NCI-H2196 treated with DMSO at 0.1 percent for 48 hours (cell line): ENCODE data around the gene FRMD4A.
A peak's percentile ranks its signal among the peaks of the same experiment; 100 is the strongest.
"Not testable (repeated sequence)": the region's sequence is repeated elsewhere in the genome, so short reads cannot be mapped to it uniquely, and the experiment has no call there.

Experiments
- DNase-seq: peaks from one replicate; lab custom pipeline; 2025; ENCODE audit not compliant: unreplicated experiment; lab: John Stamatoyannopoulos, UW

Gene FRMD4A

DNA sequence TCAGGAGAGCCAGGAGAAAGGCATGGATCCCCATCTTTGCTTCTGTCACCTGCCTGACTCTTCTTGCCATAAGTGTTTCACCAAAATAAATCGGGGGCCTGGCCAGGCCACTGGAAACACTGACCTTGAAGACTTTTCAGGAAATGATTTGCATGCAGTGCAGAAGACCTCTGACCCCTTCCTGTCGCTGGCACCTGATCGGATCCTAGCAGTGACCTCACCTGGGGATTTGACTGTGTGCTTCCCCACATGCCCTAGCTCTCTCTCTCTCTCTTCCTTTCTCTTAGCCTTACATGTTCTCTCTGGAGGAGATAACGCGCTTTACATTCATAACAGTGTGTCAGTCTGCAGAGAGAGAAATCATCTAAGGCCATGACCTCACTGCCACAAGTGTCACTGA, 500.9 kb downstream of the FRMD4A start:
- DNase-seq, result no peak

DNA sequence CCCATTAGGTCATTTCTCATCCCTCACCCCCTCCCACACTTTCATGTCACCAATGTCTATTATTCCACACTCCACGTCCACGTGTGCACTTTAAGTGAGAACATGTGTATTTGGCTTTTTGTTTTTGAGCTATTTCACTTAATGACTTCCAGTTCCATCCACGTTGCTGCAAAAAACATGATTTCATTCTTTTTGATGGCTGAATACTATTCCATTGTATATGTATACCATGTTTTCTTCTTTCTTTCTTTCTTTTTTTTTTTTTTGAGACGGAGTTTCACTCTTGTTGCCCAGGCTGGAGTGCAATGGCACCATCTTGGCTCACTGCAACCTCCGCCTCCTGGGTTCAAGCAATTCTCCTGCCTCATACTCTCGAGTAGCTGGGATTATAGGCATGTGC, 502.4 kb downstream of the FRMD4A start:
- not testable (repeated sequence) for DNase-seq

DNA sequence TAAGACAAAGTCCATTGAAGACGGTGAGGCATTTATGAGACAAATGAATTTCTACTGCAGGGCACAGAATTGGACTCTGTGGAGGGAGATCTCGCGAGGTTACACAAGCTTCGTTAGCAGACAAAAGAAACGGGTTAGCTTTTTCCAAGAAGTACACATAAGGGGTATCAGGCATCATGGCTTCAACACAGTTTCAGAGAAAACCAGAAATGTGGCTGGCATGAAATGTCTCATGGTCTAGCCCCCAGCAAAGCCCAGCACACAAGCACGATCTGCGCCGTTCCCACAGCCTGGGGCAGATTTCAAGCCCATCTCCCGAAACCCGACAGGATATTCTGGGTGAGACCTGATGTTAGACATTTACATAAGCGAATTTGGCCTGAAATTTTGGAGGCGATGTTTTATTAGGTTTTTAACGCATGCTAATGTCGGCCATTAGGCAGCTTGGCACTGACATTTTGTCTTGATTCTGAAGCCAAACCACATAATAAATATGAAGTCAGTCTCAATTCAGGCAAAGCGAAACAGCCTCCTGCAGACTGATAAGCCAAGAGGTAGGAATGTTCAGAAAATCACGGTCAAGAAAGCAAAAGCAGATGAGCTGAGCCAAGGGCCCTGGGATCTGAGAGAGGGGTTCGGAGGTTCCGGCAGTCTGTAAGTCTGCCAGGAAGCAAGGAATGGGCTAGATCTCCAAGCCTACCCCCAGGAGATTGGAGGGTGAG, 503.5 kb downstream of the FRMD4A start:
- no peak for DNase-seq

DNA sequence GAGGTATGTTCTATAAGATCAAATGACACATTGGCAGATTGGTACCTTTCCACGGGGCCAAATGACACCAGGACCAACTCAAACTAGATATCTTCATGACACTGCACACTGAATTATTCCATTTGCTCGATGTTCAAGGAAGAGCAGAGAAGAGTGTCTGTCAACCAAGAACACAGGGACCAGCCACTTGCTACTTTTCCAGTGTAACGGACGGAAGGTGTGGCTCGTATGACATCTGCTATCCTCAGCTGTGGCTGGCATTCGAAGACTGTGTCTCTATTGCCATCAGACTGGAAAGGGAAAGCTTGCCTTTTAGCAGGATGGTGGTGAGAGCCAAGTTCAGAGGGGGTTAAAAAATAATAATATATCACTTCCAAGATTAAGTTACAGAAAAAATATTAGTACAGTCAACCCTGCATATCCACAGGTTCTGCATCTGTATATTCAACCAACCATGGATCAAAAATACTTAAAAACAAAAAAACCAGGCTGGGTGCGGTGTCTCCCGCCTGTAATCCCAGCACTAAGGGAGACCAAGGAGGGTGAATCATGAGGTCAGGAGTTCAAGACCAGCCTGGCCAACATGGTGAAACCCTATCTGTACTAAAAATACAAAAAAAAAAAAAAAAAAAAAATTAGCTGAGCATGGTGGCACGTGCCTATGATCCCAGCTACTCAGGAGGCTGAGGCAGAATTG, 506.9 kb downstream of the FRMD4A start:
- no peak for DNase-seq

DNA sequence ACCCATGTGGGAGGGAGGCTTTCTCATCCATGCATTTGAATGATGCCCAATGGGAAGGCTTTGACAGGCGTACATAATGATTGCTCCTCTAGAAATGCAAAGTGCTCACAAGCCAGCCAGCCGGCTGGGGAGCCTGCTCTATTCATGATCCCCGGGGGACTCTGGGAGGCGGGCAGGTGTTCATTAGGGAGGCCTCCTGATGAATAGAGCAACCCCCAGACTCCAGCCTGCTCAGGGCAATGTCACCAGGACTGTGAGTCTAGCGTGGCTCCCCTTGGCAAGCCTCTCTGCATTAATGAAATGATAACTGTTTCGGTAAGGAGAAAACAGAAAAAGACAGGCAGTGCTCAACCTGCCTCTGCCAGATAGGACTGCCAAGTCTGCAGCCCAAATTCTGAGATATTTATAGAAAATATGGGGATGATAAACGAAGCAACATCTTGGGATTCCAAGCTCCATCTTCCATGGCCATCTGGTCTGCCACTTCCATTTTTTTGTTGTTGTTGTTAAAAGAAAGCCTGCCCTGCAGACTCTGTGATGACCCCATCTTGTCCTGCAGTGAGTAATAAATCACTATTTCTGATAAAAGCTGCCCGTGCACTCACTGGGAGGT, 507.5 kb downstream of the FRMD4A start:
- DNase-seq, result no peak

DNA sequence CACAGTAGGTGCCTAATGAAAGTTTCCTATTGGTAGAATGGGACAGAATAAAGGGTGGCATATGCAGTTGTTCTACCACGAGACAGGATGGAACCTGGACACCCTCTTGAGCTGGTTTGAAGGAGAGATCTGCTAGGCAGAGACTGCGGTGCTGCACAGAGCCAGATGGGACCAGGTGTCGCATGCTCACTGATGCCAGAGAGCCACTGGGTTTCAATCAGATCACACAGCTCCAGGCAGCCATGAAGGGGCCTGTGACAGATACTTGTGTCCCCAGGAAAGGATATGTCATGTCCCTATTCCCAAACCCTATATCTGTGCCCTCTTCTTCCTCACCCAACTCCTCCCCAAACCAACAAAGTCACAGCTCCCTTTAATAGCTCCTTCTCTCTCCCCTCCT, 508.2 kb downstream of the FRMD4A start:
- DNase-seq, result no peak

DNA sequence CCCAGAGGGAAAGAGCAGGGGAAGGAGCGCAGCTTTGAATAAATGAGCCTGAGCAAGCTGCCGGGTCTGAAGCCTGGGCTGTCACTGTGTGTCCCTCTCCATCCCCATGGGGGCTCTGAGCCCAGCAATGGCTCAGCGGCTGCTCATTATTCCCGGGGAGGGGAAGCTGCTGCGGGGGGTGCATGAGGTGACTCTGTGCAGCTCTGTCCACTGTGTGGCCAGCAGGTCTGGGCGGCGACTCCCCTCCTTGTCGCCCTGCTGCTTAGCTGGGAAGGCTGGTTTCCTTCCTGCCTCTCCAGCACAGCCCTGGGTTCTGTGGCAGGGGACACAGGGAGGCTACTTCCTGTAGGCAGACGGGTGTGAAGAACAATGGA, 509.8 kb downstream of the FRMD4A start:
- DNase-seq, result no peak

DNA sequence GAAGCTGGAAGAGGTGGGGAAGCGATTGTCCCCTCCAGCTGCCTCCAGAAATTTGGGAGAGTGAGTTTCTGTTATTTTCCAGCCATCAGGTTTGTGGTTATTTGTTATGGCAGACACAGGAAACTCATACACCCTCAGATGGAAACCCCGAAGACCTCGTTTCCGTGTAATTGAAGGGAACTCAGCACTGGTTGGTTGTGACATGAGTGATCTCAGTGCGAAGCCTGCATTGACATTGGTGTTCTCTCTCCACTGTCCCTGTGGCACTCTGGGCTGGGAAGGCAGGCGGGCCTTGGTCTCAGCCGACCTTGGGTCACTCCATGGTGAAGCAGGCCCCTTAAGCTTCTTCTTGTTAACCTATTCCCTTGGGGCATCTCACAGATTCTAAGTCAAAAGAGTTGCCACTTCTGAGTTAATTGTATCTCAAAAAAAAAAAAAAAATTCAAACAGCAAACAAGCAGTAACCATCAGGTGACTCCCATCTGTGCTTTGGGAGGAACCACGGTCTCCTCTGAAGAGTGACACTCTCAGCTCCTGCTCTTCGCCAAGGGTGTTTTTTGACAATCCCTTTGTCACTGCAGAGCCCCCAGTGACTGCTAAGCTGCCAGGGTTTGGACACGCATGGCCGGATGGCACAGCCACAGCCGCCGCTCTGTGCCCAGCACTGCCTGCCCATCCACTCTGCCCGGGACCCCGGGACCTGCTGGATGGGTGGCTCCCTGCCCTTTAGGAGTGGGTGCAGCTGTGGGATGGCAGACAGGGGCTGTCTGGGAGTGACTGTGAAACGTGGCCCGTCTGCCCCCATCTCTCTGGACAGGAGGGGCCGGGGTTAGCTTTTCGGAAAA, 510.4 kb downstream of the FRMD4A start:
- DNase-seq, result no peak

DNA sequence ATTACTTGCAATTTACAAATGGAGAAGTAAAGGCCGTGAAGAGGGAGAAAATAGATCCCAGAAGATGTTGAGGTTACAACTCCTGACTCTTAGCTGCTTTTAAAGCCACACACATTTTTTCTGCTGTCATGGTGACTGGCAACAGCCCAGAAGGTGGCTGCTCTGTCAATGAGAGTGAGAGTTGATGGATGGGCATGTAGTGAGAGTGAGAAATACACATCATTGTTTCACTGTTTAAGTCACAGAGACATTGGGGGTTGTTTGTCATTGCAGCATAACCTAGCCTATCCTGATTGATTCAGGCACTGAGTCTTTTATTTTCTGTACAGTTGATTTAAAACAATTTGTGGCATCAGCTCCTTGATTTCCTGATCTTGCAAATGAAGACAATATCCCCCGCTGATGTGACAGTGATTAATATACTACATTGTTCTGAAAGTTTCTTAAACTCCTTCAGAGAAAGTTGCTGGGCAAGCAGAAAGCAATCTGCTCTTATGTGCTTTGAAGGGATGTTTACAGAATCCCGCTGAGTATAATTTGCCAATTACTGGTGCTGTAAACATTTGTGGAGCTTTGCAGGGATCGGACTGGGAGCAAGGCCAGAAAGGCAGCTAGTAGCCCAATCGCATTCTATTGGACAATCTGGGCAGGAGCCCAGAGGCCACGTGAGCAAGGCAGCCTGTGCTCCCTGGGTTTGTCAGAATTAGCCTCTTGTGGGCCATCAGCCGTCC, 514.4 kb downstream of the FRMD4A start:
- peak; percentile 56 for DNase-seq

DNA sequence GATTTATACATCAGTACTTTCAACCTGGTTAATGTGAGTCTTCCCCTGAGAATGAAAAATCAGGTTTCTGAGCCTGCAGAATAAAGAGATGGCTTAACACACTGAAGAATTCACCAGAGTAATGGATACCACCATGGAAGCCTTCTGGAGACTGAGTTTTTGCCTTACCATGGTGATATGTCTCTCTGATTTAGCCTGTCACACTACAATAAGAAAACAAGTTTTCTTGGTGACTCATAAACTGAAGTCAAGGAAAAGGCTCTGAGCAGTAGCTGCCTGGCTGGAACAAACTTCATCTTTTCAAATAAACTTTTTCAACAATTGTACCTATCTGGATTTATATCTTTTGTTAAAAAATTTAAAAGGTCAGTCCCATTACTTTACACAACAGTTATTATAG, 515.0 kb downstream of the FRMD4A start:
- no peak for DNase-seq

DNA sequence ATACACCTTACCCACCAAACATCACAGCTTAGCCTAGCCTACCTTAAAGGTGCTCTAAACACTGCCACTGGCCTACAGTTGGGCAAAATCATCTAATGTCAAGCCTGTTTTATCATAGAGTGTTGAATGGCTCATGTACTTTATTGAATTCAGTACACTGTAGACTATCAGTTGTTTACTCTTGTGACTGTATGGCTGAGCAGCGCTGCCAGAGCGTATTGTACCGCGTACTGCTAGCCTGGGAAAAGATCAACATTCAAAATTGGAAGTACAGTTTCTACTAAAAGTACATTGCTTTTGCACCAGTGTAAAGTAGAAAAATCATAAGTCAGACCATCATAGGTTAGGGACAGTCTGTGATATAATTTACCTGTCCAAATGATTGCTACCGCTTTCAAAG, 517.2 kb downstream of the FRMD4A start:
- no peak for DNase-seq

DNA sequence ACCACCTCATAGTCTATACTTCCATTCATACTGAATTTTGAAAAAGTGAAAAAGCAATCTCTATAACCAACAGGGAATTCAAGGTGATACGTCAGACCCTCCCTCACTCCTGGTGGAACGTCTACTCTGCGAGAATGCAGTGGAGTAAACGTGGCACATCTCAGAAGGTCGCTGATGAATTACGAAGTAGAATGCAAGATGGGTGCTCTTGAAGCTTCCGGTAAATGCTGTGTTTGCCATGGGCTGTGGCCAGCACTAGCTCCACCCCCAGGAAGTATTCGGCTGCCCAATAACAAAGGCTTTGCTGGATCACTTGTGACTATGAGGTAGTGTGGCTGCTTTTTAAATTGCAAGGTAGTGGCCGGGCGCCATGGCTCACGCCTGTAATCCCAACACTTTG, 517.9 kb downstream of the FRMD4A start:
- no peak for DNase-seq

DNA sequence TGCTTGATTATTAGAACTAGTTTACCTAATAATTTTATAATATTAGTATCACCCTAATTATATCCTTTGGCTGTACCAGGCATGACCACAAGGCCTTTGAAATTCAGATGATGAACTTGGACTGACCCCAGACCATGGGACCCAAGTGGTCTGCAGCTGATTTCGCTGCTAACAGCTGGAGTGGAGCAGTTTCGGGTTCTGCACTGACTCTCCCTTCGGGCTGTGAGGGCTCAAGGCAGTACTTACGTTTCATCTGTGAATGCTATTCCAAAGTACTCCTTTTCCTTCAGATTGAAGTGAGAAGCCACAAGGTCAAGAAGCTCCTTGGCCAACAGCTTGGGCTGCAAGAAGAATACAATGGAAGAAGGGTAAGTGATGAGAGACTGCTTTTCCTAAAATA, 520.2 kb downstream of the FRMD4A start:
- no peak for DNase-seq

DNA sequence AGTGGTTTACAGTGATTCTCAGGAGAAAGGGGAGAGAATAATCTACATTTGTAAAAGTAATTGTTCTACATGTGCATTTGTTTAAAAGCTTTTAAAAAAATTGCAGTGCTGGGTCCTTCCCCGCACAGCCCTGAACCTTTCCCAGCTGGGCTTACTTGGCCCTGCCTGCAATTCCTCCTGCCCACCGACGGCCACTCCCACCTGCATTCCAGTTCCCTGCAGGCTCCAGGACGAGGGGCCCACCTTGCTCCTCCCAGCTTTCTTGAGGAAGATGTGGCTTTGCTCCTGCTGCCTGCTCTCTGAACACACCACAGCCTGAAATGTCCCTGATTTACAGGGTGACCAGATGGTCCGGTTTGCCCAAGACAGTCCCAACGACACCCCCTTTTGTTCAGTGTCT, 521.3 kb downstream of the FRMD4A start:
- no peak for DNase-seq

DNA sequence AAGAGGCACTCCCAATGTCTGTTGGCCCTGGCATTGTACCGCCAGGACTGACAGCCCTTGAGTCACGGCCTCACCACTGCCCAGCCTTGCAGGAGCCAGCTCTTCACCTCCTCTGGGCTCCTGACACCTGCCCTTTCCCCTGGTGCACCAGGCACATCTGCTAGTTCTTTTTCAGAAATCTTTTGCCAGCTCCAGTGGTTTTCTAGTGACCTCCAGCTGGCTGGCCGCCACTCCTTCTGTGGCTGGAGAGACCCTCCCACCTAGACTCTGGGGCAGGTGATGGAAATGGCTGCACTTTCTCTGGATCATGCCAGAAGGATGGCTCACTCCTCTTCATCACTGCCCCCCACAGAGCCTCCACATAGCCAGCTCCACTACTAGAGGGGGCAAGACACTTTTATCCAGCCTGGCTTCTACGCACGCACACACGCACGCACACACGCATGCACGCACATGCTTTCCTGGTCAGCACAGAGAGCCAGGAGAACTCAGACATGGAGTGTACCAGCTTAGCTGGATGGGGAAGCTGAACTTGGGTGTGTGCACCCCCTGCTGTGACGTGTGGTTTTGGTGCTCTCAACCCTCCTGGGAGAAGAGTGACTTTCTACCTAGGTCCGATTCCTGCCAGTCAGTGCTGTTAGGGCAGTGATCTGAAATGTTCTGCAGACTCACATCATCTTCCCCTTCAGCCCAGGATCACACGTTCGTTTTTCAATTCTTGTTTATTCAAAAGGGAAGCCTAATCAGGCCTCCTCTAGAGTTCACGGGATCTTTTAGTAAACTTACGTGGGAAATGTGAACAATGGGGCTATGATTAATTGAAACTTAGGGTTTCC, 522.0 kb downstream of the FRMD4A start:
- DNase-seq, result peak; percentile 33

DNA sequence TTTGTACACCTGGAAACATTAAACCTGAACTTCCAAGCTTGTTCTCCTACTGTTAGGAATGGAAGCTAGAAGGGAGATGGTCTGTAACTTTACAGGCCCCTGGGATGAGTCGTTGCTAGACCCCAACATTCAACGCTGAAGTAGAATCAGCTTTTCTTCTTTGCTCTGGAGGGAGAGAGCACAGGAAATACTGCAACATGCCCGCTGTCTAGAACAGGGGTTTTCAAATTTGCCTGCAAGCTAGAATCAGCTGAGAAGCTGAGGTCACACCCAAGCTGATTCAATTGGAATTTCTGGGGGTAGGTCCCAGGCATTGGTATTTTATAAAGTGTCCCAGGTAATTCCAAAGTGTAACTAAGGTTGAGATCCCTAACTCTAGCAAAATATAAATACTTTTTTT, 524.3 kb downstream of the FRMD4A start:
- DNase-seq, result no peak

DNA sequence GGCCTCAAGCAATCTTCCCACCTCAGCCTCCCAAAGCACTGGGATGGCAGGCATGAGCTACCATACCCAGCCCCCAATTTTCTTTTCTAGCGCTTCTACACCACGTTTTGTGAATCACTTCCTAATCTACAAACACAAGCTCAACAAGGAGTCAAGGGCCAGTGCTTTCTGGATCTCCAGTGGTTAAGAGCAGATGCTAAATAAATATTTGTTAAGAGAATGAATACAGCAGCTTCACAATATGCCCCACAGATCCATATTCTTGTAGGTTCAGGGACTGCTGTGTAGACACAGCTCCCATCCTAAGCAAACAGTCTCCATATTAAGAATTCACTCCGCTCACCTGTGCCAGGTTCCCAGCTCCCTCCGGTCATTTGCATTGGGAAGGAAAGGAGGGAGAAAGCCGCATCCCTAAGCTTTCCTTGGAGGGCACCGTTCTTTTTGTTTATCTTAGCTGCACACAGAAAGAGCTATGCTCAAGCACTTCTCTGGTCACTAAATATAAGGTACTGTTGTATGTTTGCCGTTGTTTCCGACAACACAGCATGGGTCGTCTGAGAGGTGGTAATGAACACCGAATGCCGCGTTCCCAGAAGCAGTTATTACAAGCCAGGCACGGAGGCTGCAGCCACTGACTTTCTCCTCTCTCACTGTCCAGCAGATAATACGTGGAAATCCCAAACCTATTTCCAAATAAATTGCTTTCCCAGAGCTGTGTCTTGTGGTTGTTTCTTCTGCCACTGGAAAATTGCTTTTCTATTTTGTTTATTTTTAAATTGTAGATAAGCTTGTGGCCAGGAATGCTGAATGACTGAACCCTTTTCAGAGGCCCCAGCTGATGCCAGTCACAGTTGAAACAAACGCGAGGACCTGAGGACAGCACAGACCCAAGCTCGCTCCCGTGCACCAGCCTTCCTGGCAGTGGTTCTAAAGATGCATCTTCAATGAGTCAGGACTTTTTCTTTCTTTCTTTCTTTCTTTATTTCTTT, 526.9 kb downstream of the FRMD4A start:
- peak; percentile 32 for DNase-seq

DNA sequence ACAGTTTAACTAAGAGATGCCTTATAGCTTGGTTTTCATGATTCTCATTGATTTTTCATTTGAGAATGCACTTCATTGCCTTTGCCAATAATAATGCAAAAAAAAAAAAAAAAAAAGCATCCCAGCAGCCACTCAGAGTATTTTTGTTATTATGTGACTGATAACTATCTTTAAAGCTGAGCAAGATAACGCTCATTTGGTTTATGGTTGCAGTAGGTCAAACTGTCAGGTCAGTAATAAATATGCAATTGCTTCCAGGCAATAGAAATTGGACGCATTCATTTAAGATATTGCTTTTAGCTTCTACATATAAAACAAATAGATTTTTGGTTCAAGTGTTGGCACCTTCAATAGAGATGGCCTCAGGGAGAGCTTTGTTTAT, 528.8 kb downstream of the FRMD4A start:
- DNase-seq, result no peak
